Measurements from ENCODE around the gene UBE3D.
A peak's percentile ranks its signal among the peaks of the same experiment; 100 is the strongest.
"Not testable (repeated sequence)": the region's sequence is repeated elsewhere in the genome, so short reads cannot be mapped to it uniquely, and the experiment has no call there.

The UBE3D gene

DNA sequence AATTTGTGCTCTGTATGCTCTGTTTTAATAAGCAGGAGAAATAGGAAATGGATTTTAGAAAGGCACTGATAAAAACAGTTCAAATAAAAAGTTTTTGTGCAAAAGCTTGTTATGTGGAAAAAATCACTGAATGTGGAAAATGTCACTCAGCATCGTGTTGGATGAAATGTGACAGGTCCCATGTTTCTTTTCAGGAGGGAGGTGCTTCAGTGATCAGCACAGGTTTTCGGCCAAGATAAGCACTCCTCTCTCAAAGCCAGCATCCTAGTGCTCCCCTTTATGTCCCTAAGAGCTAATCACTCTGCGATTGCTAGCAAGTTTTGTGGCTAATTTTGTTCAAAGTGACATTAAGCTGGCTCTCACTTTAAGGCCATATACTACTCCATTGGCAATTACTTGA is 12.0 kb downstream of the UBE3D start:
- no peak for DNase-seq

- no peak for DNase-seq
These were observed 14.1 kb downstream of the UBE3D start for GRCh38 chr6:83051377-83052172.

DNA sequence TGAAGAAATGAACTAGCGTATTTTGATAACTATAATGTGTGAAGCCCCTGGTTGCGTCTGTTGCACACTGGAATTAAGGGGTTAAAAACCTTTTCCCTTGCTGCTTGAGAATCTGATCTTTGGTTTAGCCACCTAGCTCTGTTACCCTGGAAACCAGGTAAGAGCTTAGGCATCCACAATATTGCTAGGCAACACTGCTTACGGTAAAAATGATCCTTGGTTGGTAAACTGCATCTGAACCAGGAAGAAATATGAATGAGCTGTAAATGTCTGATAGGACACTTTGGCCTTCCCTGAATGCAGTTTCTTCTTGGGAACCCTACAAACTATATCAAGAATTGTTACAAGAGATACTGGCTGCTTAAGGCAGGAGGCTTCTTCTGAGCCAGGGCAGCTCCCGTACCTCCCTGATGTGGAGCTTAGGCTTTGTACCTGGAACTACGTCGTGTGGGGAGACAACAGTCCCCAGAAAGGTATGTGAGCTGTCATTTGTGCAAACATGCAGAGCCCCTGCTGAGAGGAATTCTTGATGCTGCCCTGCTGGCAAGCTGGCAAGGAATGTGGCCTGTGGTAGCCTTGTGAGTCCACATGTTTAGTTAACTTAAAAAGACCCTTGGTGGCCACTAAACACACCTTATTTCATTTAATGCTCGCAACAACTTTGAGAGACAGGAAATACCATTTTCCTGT is 18.4 kb downstream of the UBE3D start:
- DNase-seq, result no peak

- no peak for DNase-seq
These were observed 21.4 kb downstream of the UBE3D start for GRCh38 chr6:83044091-83044768.

DNA sequence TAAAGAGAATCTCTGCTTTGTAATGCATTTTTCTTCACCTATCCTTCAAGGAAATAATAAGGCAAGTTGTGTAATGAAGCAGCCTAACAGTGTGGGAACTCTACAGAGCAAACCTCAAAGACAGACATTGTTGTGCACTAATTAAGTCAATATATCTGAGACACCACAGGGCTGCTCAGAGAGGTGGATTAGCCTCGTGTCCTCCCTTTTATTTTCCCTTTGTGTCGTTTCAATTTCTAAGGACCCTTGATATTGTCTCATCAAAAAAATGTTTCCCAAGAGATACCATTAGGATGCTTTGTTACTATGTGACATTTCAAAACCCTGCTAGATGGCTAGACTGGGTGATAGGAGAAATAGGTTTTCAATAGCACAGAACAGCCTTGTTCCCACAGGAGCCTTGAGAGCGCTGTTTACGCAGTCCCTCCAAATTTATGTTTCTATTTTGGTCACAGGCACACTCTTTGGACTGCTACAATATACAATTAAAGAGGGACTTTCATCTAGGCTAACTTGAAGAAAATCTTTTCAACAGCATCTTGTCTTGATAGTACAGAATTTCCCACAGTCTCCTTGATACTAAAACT is 23.1 kb downstream of the UBE3D start:
- no peak for DNase-seq

DNA sequence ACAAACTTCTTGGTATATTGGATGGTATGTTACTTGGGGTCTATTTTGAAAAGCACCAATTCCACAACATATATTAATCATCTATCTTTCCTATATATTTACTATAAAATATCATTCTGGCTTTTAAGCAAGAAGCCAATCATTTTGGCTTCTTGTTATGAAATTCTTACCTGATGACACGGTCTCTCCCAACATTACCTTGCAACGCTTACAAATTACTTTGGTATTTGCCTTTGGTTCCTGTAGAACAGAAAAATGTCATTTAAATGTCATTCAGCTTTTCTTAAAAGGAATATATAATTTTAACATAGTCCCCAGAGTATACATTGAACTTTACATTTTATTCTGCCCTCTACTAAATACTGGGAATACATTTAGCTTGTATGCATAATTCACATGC is 27.4 kb downstream of the UBE3D start:
- no peak for DNase-seq

- DNase-seq, result no peak
These were observed 34.0 kb downstream of the UBE3D start for GRCh38 chr6:83031689-83032088.

DNA sequence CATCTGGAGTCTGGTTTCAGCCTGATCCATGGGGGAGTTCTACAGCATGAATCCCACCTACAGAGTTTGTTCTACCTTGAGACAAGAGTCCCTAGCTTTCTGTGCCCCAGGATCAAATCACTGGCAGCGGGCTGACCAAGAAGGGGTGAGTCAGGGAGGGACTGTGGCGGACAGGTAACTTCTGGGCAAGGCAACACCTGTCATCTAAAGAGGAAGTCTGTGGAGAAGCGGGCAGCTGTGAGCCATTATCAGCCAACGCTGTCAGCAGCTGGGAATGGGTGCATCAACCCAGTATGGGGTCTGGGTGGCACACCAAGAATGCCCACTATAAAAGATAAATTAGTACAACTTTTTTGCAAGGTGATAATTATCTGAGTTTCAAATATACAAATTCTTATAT is 45.9 kb downstream of the UBE3D start:
- DNase-seq, result no peak

- DNase-seq, result not testable (repeated sequence)
These were observed 54.5 kb downstream of the UBE3D start for GRCh38 chr6:83011131-83011530.

GRCh38 chr6:83008626-83009025 is 57.0 kb downstream of the UBE3D start:
- DNase-seq, result no peak

GRCh38 chr6:83006270-83006905 is 59.3 kb downstream of the UBE3D start:
- DNase-seq, result no peak

- DNase-seq, result no peak
These were observed 69.5 kb downstream of the UBE3D start for GRCh38 chr6:82996156-82996555.

DNA sequence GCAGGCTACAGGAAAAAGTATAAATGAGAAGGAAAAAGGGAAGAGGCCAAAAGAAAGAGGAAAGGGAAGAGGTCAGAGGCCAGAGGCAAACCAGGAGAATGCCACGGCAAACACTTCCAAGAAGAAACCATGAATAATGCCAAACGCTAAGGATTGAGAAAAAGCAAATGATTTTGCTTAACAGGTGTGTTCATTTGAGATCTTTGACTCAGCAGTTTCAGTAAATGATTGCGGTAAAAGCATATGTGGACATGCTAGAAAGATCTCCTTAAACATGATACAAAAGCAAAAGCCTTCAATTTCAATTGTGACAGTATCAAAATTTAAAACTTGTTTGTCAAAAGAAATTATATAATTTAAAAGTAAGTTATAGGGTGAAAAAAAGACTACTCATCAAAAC is 70.6 kb downstream of the UBE3D start:
- DNase-seq, result peak in 3 of 4 experiments; percentile 6 to 38 (median 19)

DNA sequence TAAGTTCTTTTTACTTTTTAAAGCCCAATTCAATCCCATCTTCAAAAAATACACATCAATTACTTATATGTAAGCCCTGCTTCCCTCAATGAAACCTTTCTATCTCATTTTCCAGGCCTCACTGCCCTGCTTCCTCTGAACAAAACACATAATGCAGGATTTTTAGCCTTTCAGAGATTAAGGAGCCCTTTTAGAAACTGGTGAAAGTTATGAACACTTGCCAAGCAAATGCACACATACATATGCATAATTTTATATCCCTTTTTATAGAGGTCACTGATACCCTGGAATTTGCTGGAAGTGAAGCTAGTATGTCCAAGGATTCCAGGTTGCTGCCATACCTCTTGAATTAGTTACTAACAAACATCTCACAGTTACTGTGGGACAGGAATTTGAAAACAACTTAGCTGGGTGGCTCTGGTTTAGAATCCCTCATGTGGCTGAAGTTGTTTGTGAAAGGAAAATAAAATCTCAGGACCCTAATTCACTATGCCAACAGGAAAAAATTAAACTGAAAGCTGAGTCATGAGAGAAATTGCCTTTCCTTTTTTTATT is 75.8 kb downstream of the UBE3D start:
- DNase-seq, result no peak

DNA sequence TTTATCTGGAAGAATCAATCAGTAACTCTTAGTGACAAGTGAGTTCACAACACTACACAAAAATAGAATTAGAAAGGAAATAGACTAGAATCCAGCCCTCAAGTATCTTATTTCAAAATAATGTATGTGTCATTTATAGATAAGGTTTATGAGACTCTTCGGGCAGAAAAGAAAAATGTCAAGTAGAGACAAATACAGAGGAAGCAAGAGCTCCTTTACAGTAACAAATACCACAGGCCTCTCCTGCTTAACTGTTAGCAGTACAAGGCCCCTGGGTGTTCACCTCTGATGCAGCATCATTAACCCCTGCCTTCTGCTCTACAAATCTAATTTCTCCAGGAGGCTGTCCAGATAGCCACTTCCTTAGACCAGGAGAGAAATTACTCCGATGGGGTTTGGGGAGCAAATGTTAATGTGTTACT is 76.7 kb downstream of the UBE3D start:
- no peak for DNase-seq

DNA sequence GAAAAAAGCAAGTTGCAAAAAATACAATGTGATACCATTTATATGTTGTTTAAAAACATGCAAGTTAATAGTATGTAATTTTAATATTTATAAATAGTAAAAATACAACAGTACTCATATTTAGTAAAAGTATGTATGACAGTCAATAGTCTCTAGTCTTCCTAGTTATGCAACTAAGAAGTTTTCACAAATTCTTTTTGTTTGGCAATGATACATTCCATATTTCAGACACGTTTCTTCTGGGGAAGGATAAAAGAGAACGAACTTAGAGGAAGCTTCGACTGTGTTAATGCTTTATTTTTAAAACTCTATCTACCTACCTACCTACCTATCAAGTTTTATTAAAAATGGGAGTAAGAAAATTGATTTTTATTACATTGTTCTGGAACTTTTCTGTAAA is 77.7 kb downstream of the UBE3D start:
- DNase-seq, result no peak

DNA sequence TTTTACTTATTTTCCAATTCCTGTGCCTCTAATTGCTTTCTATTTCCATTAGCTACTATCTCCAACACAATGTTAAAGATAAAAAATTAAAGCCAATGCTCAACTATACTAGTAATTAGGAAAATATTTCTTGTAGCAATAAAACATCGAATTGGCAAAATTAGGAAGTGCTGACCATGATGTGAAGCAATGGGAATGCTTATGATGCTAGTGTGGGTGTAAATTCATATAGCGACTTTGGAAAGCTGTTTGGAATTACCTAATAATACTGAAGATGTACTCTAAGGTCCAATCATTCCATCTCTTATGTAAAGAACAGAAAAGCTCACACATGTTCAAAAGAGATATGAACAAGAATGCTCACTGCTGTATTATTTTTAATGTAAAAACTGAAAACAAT is 78.2 kb downstream of the UBE3D start:
- DNase-seq, result no peak

GRCh38 chr6:82984720-82985119 is 80.9 kb downstream of the UBE3D start:
- no peak for DNase-seq

GRCh38 chr6:82980086-82980485 is 85.6 kb downstream of the UBE3D start:
- no peak for DNase-seq

DNA sequence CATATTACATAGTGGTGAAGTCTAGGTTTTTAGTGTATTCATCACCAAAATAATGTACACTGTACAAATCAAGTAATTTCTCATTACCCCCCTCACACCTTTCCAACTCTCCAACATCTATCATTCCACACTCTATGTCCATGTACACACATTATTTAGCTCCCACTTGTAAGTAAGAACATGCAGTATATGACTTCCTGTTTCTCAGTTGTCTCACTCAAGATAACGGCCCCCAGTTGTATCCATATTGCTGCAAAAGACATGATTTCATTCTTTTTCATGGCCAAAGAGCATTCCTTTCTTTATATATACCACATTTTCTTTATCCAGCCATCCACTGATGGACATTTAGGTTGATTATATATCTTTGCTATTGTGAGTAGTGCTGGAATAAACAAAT is 86.0 kb downstream of the UBE3D start:
- no peak for DNase-seq

GRCh38 chr6:82978362-82978945 is 87.2 kb downstream of the UBE3D start:
- DNase-seq, result no peak

DNA sequence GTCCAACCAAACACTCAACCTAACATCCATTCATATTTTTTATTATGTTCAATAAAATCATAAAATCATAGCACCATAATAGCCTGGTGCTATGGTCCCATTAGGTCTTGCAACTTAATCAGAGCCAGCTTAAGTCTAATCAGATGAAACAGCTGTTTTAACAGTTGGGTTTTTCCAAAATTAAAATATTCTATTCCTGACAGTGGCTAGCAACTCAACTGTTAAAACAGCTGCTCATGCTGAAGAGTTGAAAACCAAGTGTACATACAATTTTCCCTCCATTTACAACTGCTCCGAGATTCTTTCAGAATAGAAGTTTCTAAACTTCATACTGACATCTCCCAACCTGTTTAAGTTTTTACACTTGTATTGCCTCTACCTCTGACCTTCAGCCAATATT is 89.5 kb downstream of the UBE3D start:
- no peak for DNase-seq
